Stimulated activated CD8-positive, alpha-beta memory T cell treated with anti-CD3 and anti-CD28 coated beads, Interleukin-12 subunit alpha, Interleukin-12 subunit beta, amount 100 ng/mL, for 24 hours (primary cell): ENCODE measurements around the gene TBL3.

Experiments used
- DNase-seq: peaks from one replicate; pipeline ENCODE4 v3.0.0-alpha.2; 2020; ENCODE audit errors: extremely low read depth

TBL3 gene

GRCh38 chr16:2016407-2016922 lies 44.6 kb downstream of the TBL3 start:
- no peak for DNase-seq

GRCh38 chr16:2019518-2019920 lies 47.7 kb downstream of the TBL3 start, which contains the start of gene NPW:
NPW (plus strand) TSS chr16:2019785.
- no peak for DNase-seq

DNA sequence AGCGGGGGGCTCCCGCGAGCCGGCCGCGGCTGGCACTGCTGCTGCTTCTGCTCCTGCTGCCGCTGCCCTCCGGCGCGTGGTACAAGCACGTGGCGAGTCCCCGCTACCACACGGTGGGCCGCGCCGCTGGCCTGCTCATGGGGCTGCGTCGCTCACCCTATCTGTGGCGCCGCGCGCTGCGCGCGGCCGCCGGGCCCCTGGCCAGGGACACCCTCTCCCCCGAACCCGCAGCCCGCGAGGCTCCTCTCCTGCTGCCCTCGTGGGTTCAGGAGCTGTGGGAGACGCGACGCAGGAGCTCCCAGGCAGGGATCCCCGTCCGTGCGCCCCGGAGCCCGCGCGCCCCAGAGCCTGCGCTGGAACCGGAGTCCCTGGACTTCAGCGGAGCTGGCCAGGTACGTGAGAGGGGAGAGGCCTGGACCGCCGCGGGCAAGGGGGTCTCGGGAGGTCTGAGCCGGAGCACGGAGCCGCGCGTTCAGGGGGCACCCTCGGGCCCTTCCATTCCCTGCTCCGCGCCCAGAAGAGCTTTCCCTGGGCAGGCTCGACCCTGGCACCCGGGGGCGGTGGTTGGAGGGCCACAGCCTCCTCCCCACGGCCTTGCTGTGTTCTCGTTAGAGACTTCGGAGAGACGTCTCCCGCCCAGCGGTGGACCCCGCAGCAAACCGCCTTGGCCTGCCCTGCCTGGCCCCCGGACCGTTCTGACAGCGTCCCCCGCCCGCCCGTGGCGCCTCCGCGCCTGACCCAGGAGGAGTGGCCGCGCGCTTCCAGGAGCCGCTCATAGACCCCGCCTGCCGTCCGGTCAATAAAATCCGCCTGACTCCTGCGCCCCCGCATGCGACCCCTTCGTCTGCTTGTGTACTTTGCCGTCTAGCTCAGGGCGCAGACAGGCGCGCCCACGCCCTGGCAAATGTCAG lies 48.3 kb downstream of the TBL3 start:
- DNase-seq = no peak

GRCh38 chr16:2022723-2023091 lies 50.9 kb downstream of the TBL3 start:
- DNase-seq = no peak

DNA sequence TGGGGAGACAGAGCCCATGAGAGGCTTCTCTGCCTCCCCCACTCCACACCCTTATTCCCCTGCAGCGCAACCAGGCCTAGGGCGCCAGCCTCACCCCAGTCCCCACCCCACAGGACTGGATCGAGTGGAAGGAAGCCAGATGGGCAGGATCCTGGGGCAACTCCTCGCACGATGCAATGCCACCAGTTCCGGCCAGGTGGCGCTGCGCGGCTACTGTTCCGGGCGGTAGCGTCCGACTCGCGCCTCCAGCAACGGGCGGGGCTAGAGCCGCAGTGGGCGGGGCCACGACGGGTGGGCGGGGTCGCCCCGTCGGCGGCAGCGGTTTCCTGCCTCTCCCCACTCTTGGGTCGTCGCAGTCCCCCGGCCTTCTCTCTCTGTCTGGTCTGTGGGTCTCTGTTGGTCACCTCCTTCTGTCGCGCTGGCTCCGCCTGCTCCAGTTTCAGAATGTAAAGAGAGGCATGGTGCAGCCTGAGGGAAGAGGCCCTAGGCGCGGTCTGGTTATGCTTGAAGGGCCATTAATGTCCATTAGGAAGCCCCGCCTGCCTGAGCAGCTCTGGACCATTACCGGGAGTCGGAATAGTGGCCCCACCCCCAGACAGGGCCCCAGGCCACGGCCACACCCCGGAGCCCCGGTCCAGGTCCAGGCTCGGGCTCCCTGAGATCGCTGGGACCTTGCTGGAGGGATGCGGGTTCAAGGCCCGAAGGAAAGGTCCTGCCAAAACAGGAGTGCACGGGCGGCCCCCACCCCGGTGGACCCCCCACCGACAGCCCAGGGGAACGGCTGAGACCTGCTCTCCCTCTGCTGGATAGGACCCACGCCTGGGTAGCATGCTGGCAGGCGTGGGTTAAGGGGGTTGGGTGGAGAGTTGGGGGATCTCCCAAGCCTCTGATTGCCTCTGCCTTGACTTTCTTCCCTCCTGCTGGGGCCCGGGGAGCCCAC lies 51.5 kb downstream of the TBL3 start:
- DNase-seq = peak; percentile 79

DNA sequence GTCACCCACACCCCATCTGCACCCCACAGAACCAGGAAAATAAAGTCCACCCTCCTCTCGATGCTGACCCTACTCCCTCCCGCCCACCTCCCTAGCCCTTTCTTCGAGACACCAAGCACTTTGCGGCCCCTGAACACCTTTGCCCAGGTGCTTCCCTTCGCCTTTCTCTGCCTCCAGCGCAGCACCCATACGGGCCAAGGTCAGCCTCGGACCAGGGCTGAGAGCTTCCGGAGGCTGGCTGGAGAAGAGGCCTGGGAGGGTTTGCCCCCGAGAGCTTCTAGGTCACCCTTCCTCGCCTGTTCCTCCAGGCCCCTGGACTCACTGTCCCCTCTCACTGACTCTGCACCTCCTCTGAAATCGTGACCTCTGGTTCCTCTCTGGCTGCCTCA lies 52.2 kb downstream of the TBL3 start:
- no peak for DNase-seq

DNA sequence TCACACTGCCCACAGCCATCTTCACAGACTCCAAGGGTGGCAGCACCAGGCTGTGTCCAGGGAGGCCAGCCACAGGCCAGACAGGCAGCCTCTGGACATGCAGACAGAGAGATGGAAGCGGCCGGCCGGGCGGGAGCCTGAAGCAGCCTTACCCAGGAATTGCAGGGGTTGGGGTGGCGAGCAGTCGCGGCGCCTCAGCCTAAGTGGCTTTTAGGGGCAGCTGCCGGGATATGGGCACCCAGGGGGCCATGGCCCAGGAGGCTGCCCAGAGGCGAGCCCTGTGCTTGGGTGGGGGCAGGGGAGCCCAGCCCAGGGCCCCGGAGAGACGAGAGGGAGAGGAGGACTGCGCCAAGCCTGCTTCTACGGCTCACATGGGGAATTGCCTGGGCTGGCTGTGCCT lies 53.4 kb downstream of the TBL3 start:
- DNase-seq = no peak

GRCh38 chr16:2025878-2026460 lies 54.1 kb downstream of the TBL3 start:
- DNase-seq = no peak

GRCh38 chr16:2026461-2027023 lies 54.7 kb downstream of the TBL3 start, which contains the start of gene NHERF2:
NHERF2 (plus strand) TSS chr16:2026902; CDS start chr16:2027006, 104 bp downstream.
- DNase-seq = no peak

DNA sequence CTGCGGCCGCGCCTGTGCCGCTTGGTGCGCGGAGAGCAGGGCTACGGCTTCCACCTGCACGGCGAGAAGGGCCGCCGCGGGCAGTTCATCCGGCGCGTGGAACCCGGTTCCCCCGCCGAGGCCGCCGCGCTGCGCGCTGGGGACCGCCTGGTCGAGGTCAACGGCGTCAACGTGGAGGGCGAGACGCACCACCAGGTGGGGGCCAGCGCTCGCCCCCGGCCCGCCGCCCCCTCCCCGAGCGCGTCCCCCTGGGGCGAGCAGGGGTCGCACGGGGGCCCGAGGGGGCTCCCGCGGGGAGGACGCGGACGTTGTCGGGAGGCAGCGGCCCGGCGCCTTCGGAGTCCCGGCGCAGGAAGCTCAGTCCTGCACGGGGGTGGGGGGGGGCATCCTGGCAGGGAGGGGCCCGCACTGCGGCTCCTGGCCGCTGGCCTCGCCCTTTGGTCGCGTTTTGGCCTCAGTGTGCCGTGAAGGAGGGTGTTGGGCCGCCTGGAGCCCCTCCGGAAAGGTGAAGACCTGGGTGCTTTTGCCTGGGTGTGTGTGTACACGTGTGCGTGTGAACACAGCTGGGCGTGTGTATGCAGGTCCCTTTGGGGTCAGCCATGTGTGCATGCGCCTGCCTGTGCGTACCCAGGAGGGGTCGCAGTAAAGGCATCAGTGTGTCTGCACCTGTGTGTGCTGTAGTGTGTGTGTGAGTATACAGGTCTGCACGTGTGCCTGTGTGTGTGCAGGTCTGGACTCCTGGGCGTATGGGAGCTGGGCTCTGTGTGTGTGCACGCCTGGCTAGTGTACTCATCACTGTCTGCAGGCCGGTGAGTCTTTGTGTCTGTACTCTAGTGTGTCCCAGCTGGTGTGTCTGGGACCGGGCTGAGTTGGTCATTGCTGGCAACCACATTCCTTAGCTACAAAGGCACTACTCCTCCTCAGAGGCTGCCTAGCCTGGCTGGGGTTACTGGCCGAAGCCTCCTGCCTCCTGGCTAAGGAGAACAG lies 55.5 kb downstream of the TBL3 start:
- DNase-seq = no peak

GRCh38 chr16:2028146-2028545 lies 56.3 kb downstream of the TBL3 start:
- no peak for DNase-seq

GRCh38 chr16:2028620-2029220 lies 56.9 kb downstream of the TBL3 start:
- DNase-seq = no peak

GRCh38 chr16:2029350-2029749 lies 57.5 kb downstream of the TBL3 start:
- DNase-seq = no peak

GRCh38 chr16:2030036-2030435 lies 58.2 kb downstream of the TBL3 start:
- DNase-seq = no peak

GRCh38 chr16:2031081-2031577 lies 59.3 kb downstream of the TBL3 start:
- no peak for DNase-seq
